Amygdala (tissue), 56 donors: ENCODE data around the gene NT5C2.
"Not testable (repeated sequence)": the region's sequence is repeated elsewhere in the genome, so short reads cannot be mapped to it uniquely, and the experiment has no call there.

Experiments
- DNase-seq, 56 donors: peaks; one replicate each; lab custom pipeline; 2025; lab: John Stamatoyannopoulos, UW

The NT5C2 gene

DNA sequence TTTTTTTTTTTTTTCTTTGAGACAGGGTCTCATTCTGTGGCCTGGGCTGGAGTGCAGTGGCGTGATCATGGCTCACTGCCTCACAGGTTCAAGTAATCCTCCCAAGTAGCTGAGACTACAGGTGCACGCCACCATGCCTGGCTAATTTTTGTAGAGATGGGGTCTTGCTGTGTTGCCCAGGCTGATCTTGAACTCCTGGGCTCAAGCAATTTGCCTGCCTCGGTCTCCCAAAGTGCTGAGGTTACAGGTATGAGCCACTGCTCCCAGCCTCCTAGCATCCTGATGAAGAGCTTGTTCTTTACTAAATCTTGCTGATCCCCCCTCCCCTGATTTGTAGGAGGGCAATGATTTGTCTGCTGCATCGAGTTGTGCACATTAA is 126.0 kb downstream of the NT5C2 start:
- DNase-seq, result not testable (repeated sequence)

DNA sequence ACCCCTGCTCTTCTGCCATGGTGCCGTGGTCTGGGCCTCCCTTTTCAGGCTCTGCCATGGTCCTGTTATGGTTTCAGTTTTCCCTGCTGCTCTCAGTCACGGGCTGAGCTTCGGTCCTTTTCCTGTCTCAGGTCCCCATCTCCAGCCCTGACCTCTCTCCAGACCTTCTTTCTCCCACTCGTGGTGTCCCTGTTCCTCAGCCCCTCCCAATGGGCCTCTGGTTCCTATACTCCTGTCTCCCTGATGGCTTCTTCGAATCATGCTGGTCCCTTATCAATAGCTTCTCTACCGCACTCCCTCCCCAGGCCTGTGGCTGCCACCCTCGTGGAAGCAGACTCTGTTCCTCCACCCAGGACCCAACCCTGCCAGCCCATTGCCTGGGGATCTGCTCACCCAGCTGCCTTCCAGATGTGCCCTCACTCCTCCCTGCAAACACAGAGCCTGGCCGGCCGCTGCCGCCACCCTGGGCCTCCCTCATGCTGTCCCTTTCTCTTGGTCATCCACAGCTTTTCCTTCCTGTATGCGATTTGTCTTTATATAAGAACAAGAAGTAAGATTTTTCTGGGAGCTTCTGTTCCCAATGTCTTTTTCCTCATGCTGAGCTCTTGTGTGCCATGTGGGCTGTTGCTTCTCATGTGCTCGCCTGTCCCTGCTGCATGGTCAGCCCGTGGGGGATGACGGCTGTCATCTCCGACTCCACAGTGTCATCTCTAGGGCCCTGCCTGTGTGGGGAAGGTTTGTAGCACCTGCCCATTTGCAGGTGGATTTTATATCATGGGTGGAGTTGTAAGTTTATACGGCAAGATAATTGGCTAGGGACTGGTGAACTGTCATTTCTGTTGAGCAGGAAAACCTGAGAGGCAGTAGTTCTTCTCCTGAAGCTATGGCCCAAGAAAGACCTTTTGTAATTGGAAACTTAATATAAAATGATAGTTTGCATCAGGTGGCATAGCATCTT is 126.7 kb downstream of the NT5C2 start:
- no peak for DNase-seq

DNA sequence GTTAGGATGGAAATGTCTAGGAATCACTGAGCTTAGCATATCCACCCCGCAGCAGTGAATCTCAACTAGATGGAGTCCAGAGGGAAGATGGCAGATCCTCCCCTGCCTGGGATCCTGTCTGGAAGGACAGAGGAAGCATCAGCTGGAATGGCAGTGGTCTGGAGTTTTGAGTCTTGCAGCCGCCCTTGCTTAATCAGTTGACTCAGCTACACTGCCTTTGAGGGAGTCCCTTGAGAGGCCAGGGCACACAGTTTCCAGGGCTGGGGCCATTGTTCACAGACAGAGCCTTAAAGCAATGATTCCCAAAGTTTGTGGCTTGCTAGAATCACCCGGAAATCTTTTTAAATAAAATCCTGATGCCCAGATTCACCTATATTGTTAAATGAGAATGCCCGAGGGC is 128.1 kb downstream of the NT5C2 start:
- DNase-seq, result no peak

- DNase-seq, result peak in 35 of 56 donors; percentile 5 to 74 (median 31)
Measured at GRCh38 chr10:103062854-103063590, 130.1 kb downstream of the NT5C2 start.

GRCh38 chr10:103060575-103060974 is 132.5 kb downstream of the NT5C2 start:
- no peak for DNase-seq

DNA sequence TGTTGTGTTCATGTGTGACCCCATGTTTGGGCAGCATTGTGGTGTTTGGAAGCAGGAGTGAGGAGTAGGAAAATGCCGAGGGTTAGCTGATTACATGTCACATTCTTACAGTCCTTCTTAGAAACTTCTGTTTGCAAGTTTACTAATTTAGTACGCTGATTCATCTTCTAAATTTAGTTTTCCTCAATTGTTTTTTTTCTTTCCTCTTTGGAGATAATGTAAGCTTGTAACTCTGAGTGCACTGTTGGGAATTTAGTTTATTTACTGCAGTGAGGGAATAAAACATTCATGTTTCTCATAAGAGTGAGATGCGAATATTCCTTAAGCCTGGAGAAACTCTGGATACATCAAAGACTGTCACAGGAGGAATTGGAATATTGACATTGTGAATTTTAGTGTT is 135.0 kb downstream of the NT5C2 start:
- no peak for DNase-seq

DNA sequence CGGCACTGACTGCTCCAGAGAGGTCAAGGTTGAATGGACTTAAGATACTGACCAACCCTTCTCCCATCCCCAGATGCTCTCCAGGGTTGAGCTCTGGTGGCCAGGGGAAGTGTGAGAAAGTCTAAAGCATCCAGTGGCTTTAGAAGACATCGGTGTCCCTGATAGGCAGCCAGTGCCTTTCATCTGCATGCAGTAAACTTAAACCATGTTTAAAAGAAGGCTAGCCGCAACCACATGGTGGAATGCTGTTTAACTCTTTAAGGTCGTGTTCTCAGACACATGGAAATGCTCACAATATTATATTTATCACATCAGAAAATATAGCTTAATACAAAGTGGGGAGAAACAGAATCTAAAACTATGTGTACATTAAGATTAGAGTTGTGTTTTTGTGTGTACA is 138.0 kb downstream of the NT5C2 start:
- no peak for DNase-seq

- peak in 16 of 56 donors; percentile 1 to 48 (median 18) for DNase-seq
Measured at GRCh38 chr10:103054621-103055020, 138.5 kb downstream of the NT5C2 start.

GRCh38 chr10:103053659-103054581 is 139.2 kb downstream of the NT5C2 start:
- peak in 38 of 56 donors; percentile 6 to 61 (median 30) for DNase-seq

DNA sequence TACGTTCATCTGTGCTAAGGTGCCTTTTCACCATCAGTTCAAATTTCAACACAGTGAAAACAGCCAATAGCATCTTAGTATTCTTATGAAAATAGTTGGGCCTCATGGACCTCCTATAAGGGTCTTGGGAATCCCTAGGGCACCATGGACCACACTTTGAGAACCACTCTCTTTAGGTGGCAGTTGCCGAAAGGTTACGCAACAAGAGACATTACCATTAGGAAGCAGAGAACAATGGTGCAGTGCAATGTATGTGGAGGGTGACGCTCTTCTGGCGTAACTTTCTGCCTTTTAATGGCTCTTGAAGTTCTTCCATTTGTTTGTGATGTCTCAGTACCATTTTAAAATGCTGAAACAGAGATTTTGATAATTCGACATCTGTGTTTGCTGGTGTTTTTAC is 143.8 kb downstream of the NT5C2 start:
- DNase-seq, result no peak

DNA sequence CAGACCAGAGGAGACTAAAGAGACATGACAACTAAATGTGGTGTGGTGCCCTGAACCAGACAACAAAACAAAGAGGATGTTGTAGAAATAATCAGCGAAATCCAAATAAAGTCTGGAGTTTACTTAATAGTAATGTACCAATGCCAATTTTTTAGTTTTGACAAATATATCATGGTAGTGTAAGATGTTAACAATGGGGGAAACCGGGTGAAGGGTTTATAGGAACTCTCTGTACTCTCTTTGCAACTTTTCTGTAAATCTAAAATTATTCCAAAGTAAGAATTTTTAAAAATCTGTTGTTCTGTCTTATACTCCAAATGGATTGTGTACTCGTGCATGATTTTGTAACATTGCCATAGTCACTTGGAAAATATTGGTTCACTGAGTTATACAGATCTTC is 145.7 kb downstream of the NT5C2 start:
- no peak for DNase-seq

GRCh38 chr10:103045961-103046360 is 147.1 kb downstream of the NT5C2 start:
- no peak for DNase-seq

DNA sequence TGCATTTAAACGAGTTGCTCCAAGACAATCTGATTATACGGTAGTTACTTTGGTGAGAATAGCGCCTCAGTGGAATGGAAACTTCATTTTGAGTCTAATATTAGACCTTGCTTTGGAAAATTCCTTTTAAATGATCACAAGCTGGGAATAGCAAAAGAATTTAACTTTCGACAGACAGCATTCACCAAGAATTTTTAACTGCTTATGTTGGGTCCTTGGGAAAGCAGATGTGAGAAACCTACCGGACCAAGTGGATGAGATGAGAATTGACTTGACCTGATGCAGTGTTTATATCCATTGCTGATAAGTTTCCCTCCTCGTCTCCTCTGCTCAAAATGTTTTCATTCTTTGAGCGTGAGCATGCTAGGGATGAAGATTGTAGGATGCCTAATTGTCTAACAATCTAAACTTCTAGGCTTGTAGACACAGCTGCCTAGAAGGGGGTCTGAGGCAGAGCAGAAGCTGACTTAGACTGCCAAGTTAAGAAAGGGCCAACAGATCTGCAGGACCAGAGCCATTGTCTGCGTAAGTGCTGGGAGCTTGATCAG is 148.1 kb downstream of the NT5C2 start:
- no peak for DNase-seq

- DNase-seq, result no peak
Measured at GRCh38 chr10:103042908-103043307, 150.2 kb downstream of the NT5C2 start.

- no peak for DNase-seq
Measured at GRCh38 chr10:103042129-103042528, 150.9 kb downstream of the NT5C2 start.

DNA sequence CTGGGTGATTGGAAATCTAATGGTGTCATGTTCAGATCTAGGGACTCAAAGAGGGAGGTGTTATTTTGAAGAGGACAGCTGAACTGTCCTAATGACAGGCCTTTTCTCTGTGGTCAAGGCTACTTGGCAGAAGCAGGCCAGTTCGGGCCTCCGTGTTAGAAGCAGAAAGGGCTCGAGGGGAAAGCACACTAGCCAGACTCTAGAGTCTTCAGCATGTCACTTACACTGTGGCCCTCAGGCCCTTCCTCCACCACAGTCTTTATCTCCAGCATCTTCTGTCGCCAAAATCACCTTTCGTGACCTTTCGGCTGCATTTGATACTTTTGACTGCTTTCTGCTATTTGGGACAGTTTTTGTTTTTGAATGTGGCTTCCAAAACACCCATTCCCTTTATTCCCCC is 151.7 kb downstream of the NT5C2 start:
- DNase-seq, result no peak

- DNase-seq, result no peak
Measured at GRCh38 chr10:103040418-103040817, 152.7 kb downstream of the NT5C2 start.

GRCh38 chr10:103038570-103038969 is 154.5 kb downstream of the NT5C2 start:
- no peak for DNase-seq
